Naive thymus-derived CD8-positive, alpha-beta T cell (primary cell): ENCODE data around the gene ING5. TPM values are rescaled to one million over a fixed set of nuclear protein-coding genes. Genes with fewer than 3 reads are reported as not detected.
"Not testable (repeated sequence)": the region's sequence is repeated elsewhere in the genome, so short reads cannot be mapped to it uniquely, and the experiment has no call there.

Experiments used
- ATAC-seq, 2 donors: fragments of 150-1000 bp; cut with Tn5 transposase in 1 of 2; sonication (Bioruptor Pico), chemical (Tn5 transposase) in 1 of 2; 1 replicate in 1 of 2; 2 replicates in 1 of 2; pipeline ENCODE4 v1.10.0; 2021; ENCODE audit warnings: mild to moderate bottlenecking in 2 of 2, moderate library complexity in 2 of 2
- POLR2A ChIA-PET: fragments of 350-600 bp; sonication (Branson Sonifier 250); formaldehyde crosslinking; loops from one replicate; lab custom pipeline; 2021; ENCODE audit warnings: antibody characterized with exemption; lab: Charles Lee
- DNase-seq, 10 donors: peaks; one replicate each; pipeline versions ENCODE4 v3.0.0 to v3.0.0-alpha.2; 2020 to 2022
- H3K27ac Mint-ChIP-seq, 10 donors: one replicate each; pipeline ENCODE4 v1.8.0; 2020 to 2022; ENCODE audit warnings: mild to moderate bottlenecking in 10 of 10, mixed read lengths in 10 of 10, moderate library complexity in 4 of 10, inconsistent platforms in 1 of 10
- H3K27me3 Mint-ChIP-seq, 5 donors: one replicate each; pipeline ENCODE4 v1.8.0; 2021 to 2022; ENCODE audit warnings: mixed read lengths in 5 of 5
- H3K36me3 Mint-ChIP-seq, 3 donors: one replicate each; pipeline ENCODE4 v1.8.0; 2020 to 2022; ENCODE audit warnings: mixed read lengths in 3 of 3, mild to moderate bottlenecking in 2 of 3, inconsistent platforms in 1 of 3
- H3K4me1 Mint-ChIP-seq, 4 donors: one replicate each; pipeline ENCODE4 v1.8.0; 2021 to 2022; ENCODE audit warnings: mixed read lengths in 4 of 4
- H3K4me3 Mint-ChIP-seq, 10 donors: one replicate each; pipeline ENCODE4 v1.8.0; 2020 to 2022; ENCODE audit warnings: mild to moderate bottlenecking in 10 of 10, mixed read lengths in 10 of 10, moderate library complexity in 6 of 10, inconsistent platforms in 1 of 10
- H3K9me3 Mint-ChIP-seq, 9 donors: one replicate each; pipeline ENCODE4 v1.8.0; 2020 to 2022; ENCODE audit warnings: mixed read lengths in 9 of 9, mild to moderate bottlenecking in 3 of 9, inconsistent platforms in 1 of 9, moderate library complexity in 1 of 9
- polyA plus RNA-seq, 3 donors: library from polyadenylated mRNA; unstranded; fragments of 300-500 nt; fragmentation: Illumina TruSeq; gene quantifications; one replicate each; pipeline ENCODE4 v1.2.3, GENCODE V29; 2021
- total RNA-seq, 8 experiments: library from RNA in 2 of 8; stranded (reverse) in 2 of 8; gene quantifications; one replicate each; pipeline ENCODE4 v1.2.3 and lab custom pipeline; 2021 to 2026

Gene ING5
- total and polyA plus RNA-seq, 5 experiments from 2014 or later, result 16.4 to 80.8 (median 23.5) TPM

GRCh38 chr2:241759893-241760292 lies 58.1 kb downstream of the ING5 start:
- POLR2A ChIA-PET, result not testable (repeated sequence)

GRCh38 chr2:241760301-241760771 lies 58.5 kb downstream of the ING5 start:
- DNase-seq (no peak), ATAC-seq (no peak)
- H3K9me3 Mint-ChIP-seq, result peaks cover 0 to 5% (median 2%) of the 10 kb centered on the region in 9 donors
- peak overlapping the region in 2 of 10 donors; percentile 8 to 69 for H3K27ac Mint-ChIP-seq
- H3K36me3 Mint-ChIP-seq, result peaks cover 5 to 54% (median 14%) of the 10 kb centered on the region in 3 donors
- POLR2A ChIA-PET, result no interaction called here
- no peak overlapping the region for H3K4me3 Mint-ChIP-seq
- no peaks in the 10 kb centered on the region for H3K27me3 Mint-ChIP-seq
- peaks cover 7 to 23% (median 9%) of the 10 kb centered on the region in 4 donors for H3K4me1 Mint-ChIP-seq

More at GRCh38 chr2:241759893-241760292, 58.1 kb downstream of the ING5 start:
- not testable (repeated sequence) for ATAC-seq, DNase-seq, H3K4me3 Mint-ChIP-seq, H3K27me3 Mint-ChIP-seq, H3K9me3 Mint-ChIP-seq
- H3K27ac Mint-ChIP-seq, result peak overlapping the region in 4 of 10 donors; percentile 9 to 78 (median 60)
- peaks cover 5 to 55% (median 14%) of the 10 kb centered on the region in 3 donors for H3K36me3 Mint-ChIP-seq
- H3K4me1 Mint-ChIP-seq, result peaks cover 7 to 23% (median 9%) of the 10 kb centered on the region in 4 donors

- Mint-ChIP-seq H3K27ac (peak overlapping the region in 7 of 10 donors; percentile 11 to 94 (median 82)), H3K4me1 (peaks cover 7 to 23% (median 9%) of the 10 kb centered on the region in 4 donors), H3K27me3 (no peaks in the 10 kb centered on the region), H3K9me3 (peaks cover 0 to 5% (median 2%) of the 10 kb centered on the region in 9 donors), H3K36me3 (peaks cover 5 to 34% (median 14%) of the 10 kb centered on the region in 3 donors), H3K4me3 (peak overlapping the region in 6 of 10 donors; percentile 15 to 79 (median 18))
- DNase-seq, result no peak
- POLR2A ChIA-PET, result no interaction called here
- no peak for ATAC-seq
These were observed 60.6 kb downstream of the ING5 start for GRCh38 chr2:241762321-241762932.

GRCh38 chr2:241762933-241763369 lies 61.1 kb downstream of the ING5 start:
- DNase-seq (peak in 4 of 10 donors; percentile 17 to 80 (median 35)), ATAC-seq (peak; percentile 53 to 63)
- peaks cover 7 to 23% (median 9%) of the 10 kb centered on the region in 4 donors for H3K4me1 Mint-ChIP-seq
- no peaks in the 10 kb centered on the region for H3K27me3 Mint-ChIP-seq
- peaks cover 5 to 31% (median 14%) of the 10 kb centered on the region in 3 donors for H3K36me3 Mint-ChIP-seq
- peaks cover 0 to 5% (median 2%) of the 10 kb centered on the region in 9 donors for H3K9me3 Mint-ChIP-seq
- POLR2A ChIA-PET, result no interaction called here
- H3K4me3 Mint-ChIP-seq, result peak overlapping the region in 6 of 10 donors; percentile 15 to 79 (median 31)
- H3K27ac Mint-ChIP-seq, result peak overlapping the region in 8 of 10 donors; percentile 11 to 94 (median 81)

- no peak for ATAC-seq
- peaks cover 5 to 25% (median 14%) of the 10 kb centered on the region in 3 donors for H3K36me3 Mint-ChIP-seq
- H3K4me1 Mint-ChIP-seq, result peaks cover 7 to 23% (median 8%) of the 10 kb centered on the region in 4 donors
- peak overlapping the region in 6 of 10 donors; percentile 11 to 94 (median 76) for H3K27ac Mint-ChIP-seq
- H3K4me3 Mint-ChIP-seq, result peak overlapping the region in 3 of 10 donors; percentile 8 to 79 (median 61)
- H3K9me3 Mint-ChIP-seq, result peaks cover 0 to 5% (median 2%) of the 10 kb centered on the region in 9 donors
- no peak for DNase-seq
- H3K27me3 Mint-ChIP-seq, result no peaks in the 10 kb centered on the region
- POLR2A ChIA-PET, result no interaction called here
These were observed 61.9 kb downstream of the ING5 start for GRCh38 chr2:241763551-241764274.

GRCh38 chr2:241764275-241765241 lies 62.7 kb downstream of the ING5 start:
- ATAC-seq, result no peak
- DNase-seq, result no peak
- H3K4me1 Mint-ChIP-seq, result peaks cover 7 to 23% (median 7%) of the 10 kb centered on the region in 4 donors
- peak overlapping the region in 1 of 10 donors; percentile 80 for H3K27ac Mint-ChIP-seq
- POLR2A ChIA-PET, result no interaction called here
- H3K9me3 Mint-ChIP-seq, result peaks cover 0 to 5% (median 2%) of the 10 kb centered on the region in 9 donors
- H3K27me3 Mint-ChIP-seq, result no peaks in the 10 kb centered on the region
- H3K4me3 Mint-ChIP-seq, result peak overlapping the region in 2 of 10 donors; percentile 20 to 37
- peaks cover 5 to 16% (median 9%) of the 10 kb centered on the region in 3 donors for H3K36me3 Mint-ChIP-seq

GRCh38 chr2:241767464-241768250 lies 65.8 kb downstream of the ING5 start:
- Mint-ChIP-seq H3K9me3 (no peaks in the 10 kb centered on the region), H3K4me3 (no peak overlapping the region), H3K36me3 (peaks cover 0 to 2% (median 0%) of the 10 kb centered on the region in 3 donors), H3K27me3 (no peaks in the 10 kb centered on the region), H3K4me1 (peaks cover 9 to 23% (median 15%) of the 10 kb centered on the region in 4 donors), H3K27ac (no peak overlapping the region)
- ATAC-seq (no peak), DNase-seq (peak in 1 of 10 donors; percentile 63)
- POLR2A ChIA-PET, result no interaction called here

- no peaks in the 10 kb centered on the region for H3K27me3 Mint-ChIP-seq
- ATAC-seq (no peak), DNase-seq (no peak)
- POLR2A ChIA-PET, result no interaction called here
- no peak overlapping the region for H3K27ac Mint-ChIP-seq
- no peak overlapping the region for H3K4me3 Mint-ChIP-seq
- H3K36me3 Mint-ChIP-seq, result no peaks in the 10 kb centered on the region
- no peaks in the 10 kb centered on the region for H3K9me3 Mint-ChIP-seq
- H3K4me1 Mint-ChIP-seq, result peaks cover 7 to 21% (median 19%) of the 10 kb centered on the region in 4 donors
These were observed 66.4 kb downstream of the ING5 start for GRCh38 chr2:241768251-241768711.

GRCh38 chr2:241768850-241769249 lies 67.0 kb downstream of the ING5 start:
- no peak overlapping the region for H3K4me3 Mint-ChIP-seq

GRCh38 chr2:241769819-241770184 lies 68.0 kb downstream of the ING5 start:
- Mint-ChIP-seq H3K27ac (no peak overlapping the region), H3K27me3 (no peaks in the 10 kb centered on the region), H3K4me3 (no peak overlapping the region), H3K36me3 (no peaks in the 10 kb centered on the region), H3K4me1 (peaks cover 7 to 20% (median 15%) of the 10 kb centered on the region in 4 donors), H3K9me3 (no peaks in the 10 kb centered on the region)
- ATAC-seq (no peak), DNase-seq (no peak)
- POLR2A ChIA-PET, result no interaction called here

More at GRCh38 chr2:241768850-241769249, 67.0 kb downstream of the ING5 start:
- peaks cover 7 to 20% (median 17%) of the 10 kb centered on the region in 4 donors for H3K4me1 Mint-ChIP-seq
- H3K27ac Mint-ChIP-seq, result peak overlapping the region in 1 of 10 donors; percentile 71
- ATAC-seq, result no peak
- H3K36me3 Mint-ChIP-seq, result no peaks in the 10 kb centered on the region
- H3K27me3 Mint-ChIP-seq, result no peaks in the 10 kb centered on the region
- POLR2A ChIA-PET, result no interaction called here
- H3K9me3 Mint-ChIP-seq, result no peaks in the 10 kb centered on the region
- DNase-seq, result no peak

GRCh38 chr2:241770185-241770935 lies 68.5 kb downstream of the ING5 start:
- no peak for ATAC-seq
- H3K9me3 Mint-ChIP-seq, result no peaks in the 10 kb centered on the region
- no peak overlapping the region for H3K4me3 Mint-ChIP-seq
- DNase-seq, result no peak
- no peaks in the 10 kb centered on the region for H3K27me3 Mint-ChIP-seq
- H3K36me3 Mint-ChIP-seq, result no peaks in the 10 kb centered on the region
- POLR2A ChIA-PET, result no interaction called here
- peaks cover 7 to 20% (median 15%) of the 10 kb centered on the region in 4 donors for H3K4me1 Mint-ChIP-seq
- no peak overlapping the region for H3K27ac Mint-ChIP-seq
